NCI-H1105 (cell line): ENCODE measurements around the gene UBE2Q1.

Experiments
- DNase-seq: peaks from one replicate; lab custom pipeline; 2025; lab: John Stamatoyannopoulos, UW

The UBE2Q1 gene

DNA sequence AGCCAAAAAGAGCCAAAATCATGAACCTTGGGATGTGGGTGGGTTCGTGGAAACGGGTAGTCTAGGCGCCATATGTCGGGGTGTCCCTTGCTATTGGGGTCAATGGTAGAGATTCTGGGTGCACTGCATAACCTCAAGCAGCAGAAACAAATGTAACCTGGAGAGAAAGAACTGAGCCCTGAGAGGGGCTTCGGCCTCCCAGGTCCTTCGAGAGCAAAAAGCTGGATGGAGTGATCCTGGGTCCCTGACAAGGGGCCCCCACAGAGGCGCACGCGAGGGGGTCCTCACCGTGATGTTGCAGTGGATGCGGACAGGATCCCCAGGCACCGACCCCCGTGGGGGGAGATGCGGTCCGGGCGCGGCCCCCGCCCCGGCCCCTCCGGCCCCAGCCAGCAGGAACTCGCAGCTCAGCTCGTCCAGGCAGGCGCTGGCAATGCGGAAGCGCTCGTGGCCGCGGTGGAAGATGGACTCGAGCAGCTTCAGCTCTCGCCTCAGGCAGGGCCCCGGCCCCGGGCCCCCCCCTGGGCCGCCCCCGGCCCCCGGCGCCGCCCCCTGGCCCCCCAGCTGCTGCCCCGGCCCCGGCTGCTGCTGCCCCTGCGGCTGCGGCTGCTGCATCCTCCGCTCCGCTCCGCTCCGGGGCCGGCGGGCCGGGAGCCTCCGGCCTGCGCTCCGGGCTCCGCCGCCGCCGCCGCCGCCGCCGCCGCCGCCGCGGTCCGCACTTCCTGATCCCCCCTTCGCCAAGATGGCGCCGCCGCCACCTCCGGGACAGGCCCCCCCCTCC, at the start of gene UBE2Q1:
Gene UBE2Q1 (minus strand): TSS at position 724 of the 781 bp plus-strand sequence. CDS start 109 bp downstream, at position 615.
- no peak for DNase-seq

- peak; percentile 84 for DNase-seq
Measured at GRCh38 chr1:154607609-154608396, 49.3 kb upstream of the UBE2Q1 start, which contains the start of gene ADAR. Gene ADAR, minus strand, starts transcription at chr1:154608186. Its CDS starts 180 bp downstream, at chr1:154608006.

DNA sequence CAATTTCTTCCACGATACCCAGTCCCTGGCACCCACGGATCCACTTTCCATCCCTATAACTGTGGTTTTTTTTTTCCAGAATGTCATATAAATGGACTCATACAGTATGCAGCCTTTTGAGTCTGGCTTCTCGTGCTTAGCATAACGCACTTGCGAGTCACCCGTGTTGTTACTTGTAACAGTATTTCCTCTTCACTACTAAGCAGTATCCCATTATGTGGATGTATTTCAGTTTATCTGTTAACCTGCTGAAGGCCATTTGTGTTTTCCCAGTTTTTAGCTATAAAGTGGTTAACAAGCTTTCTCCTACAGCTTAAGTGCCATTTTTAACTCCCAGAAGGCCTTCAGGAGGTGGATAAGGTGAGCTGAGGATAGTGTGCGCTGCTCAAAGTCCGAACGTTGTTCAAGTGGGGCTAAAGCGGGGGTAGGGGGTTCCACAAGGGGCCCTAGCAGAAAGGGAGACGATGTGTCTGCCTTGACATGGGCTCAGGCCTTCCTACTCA, 48.7 kb upstream of the UBE2Q1 start:
- DNase-seq = no peak

GRCh38 chr1:154605534-154605933, 47.1 kb upstream of the UBE2Q1 start:
- no peak for DNase-seq

DNA sequence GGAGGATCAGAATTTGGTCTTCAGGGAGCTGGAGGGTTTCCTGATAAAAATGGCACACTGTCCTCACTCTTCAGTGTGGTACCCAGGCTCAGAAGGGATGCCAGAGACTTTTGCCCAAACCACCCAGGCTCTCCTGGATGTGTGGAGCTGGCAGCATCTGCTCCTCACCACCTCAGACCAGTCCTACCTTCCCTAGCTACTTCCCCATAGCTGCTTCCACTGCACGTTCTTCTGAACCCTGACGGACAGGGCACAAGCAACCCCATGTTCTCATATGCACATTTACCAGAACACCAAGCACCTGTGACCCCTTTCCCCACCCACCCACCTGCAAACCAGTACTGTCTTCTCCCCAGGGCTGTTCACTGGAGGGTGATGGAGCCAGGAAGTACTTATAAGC, 44.9 kb upstream of the UBE2Q1 start:
- no peak for DNase-seq

DNA sequence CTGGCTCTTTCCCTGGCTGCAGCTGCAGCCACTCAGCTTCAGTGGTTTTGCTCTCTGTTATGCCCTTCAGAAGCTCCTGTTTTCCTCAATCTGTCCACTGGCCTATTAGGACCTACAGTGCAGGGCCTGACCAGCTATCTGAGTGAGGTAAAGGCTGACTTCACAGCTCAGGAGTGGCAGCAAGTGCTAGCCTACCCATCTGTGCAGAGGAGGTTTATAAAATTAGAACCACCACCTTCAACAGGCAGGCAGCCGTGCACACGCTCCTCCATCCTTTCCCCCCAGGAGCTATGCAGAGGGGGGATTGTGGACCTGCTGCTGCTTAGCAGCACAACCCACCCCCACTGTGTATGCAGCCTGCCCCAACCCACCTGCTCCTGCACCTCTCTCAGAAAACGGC, 41.2 kb upstream of the UBE2Q1 start:
- DNase-seq = no peak

- no peak for DNase-seq
Measured at GRCh38 chr1:154598871-154599635, 40.6 kb upstream of the UBE2Q1 start.

DNA sequence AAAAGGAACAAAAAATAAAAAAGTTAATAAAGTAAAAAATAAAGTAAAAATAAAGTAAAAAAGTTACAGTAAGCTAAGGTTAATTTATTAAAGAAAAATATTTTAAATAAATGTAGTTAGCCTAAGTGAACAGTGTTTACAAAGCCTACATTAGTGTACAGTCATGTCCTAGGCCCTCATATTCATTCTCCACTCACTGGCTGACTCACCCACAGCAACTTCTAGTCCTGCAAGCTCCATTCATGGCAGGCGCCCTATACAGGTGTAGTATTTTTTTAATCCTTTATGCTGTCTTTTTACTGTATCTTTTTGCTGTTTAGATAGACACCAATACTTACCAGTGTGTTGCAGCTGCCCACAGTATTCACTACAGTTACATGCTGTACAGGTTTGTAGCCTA, 37.2 kb upstream of the UBE2Q1 start:
- no peak for DNase-seq

DNA sequence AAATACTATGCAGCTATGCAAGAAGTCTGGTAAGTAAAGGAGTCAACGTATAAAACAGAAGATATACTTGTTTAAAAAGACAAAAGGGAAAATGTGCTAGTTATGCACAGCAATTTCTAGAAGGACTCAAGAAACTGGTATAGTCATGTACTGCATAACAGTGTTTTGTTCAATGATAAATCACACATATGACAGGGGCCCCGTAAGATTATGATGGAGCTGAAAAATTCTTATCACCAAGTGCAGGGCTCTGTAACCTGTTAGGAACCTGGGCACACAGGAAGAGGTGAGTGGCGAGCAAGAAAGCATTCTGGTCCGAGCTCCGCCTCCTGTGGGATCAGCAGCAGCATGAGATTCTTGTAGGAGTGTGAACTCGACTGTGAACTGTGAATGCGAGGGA, 36.3 kb upstream of the UBE2Q1 start:
- no peak for DNase-seq

DNA sequence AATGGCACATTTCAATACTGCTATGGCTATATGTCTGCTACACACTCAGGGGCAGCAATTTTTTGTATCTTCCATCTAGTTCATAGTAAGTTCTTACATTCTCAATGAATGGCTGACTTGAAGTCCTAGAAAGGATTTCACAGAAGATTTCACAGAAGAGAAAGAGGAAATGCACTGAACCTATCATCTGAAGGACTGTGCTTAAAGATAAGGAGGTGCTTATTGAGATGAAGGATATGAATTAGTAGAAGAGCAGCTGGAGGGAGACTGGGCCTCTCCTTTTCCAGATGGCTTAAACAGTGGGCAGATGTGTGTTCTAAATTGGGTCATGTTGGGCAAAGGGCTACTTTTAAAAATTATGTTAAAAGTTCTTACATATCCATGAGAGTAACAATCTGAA, 34.9 kb upstream of the UBE2Q1 start:
- no peak for DNase-seq

- DNase-seq = no peak
Measured at GRCh38 chr1:154591206-154591605, 32.7 kb upstream of the UBE2Q1 start.

- no peak for DNase-seq
Measured at GRCh38 chr1:154590756-154591155, 32.3 kb upstream of the UBE2Q1 start.

DNA sequence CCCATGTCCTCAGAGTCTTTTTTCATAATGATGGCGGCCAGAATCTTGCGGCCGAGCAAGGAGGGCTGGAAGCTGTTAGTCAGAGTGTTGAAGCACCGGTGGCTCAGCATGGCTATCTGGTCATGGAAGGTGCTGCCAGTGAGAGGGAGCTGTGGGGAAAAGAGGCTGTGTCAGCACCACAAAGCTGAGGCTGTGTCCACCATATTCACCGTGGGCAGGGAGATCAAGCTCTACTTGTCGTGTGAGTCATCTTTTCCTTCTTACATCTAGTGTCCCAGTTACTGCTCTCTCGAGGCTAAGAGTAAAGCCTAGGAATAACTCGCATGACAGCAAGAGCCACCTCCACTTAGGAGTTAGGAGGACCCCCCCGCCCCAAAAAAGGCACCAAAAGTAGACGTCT, 31.3 kb upstream of the UBE2Q1 start:
- DNase-seq = no peak

GRCh38 chr1:154586641-154587040, 28.2 kb upstream of the UBE2Q1 start:
- DNase-seq = no peak

GRCh38 chr1:154586231-154586630, 27.8 kb upstream of the UBE2Q1 start:
- DNase-seq = no peak

DNA sequence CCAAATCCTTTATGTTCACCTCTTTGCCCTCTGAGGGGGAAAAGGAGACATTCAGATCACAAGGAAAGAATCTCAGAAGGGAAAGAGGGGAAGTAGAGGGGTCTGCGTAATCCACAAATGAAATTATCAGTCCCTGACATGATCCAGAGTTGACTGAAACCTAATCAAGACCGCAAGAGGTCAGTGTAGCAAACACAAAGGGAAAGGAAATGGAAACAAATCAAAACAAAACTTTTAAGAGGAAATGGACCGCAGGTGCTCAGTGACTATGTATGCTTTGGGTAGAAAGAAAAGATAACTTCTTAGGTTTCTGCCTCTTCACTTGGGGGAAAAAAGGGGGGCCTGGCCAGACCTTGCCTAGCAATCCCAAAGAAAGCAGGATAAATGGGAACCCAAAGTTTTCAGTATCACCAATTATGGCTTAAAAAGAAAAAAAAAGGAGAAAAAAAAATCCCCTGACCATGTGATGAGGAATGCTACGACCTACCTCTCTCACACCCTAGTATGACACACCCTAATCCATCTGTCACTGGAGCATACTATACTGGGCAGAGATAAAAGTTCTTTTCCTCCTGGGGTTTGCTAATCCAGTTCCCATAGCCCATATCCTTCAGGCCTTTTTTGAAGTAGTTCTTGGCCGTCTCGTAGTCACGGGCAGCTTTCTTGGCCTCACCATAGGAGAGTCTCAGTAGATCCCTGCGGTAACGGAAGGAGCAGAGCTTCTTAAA, 26.0 kb upstream of the UBE2Q1 start:
- no peak for DNase-seq

DNA sequence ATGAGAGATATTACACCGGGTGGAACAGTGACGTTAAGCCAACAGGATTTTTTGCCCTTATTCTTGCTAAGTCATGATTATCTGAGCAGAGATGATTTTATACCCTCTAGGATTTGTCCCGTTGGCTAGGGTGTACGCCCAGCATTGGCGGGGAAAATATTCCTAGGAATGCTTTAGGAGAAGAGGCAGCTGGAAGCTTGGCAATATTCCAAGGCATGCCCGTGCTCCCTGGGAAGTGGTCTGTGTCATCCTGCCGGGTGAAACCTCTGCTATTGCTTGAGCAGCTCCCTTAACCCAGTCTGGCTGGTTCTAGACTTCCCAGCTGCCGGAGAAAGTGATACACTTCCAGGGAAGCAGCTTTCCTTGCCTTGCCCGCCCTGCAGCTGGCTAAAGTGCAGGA, 25.3 kb upstream of the UBE2Q1 start:
- peak; percentile 8 for DNase-seq

GRCh38 chr1:154582885-154583284, 24.4 kb upstream of the UBE2Q1 start:
- no peak for DNase-seq

- no peak for DNase-seq
Measured at GRCh38 chr1:154581766-154582165, 23.3 kb upstream of the UBE2Q1 start.

DNA sequence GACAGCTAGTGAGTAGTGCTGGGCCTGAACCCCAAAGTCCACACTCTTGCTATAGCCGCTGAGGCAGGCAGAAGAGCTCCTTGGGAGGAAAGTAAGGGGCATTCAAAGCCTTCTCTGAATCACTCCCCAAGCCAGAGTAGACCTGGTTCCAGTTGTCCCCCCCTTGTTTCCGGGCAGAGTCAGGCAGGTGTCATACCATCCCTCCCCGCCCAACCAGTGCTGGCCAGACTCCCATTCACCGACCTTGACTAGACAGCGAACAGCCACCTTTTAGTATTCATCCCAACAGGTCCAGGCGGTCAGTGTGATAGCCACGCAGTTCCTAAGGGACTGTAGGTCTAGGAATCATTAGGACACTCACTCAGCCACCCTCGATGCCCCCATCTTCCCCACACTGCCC, 20.9 kb upstream of the UBE2Q1 start:
- no peak for DNase-seq

GRCh38 chr1:154578058-154578418, 19.6 kb upstream of the UBE2Q1 start:
- DNase-seq = no peak
